GM18511 (cell line): ENCODE results near the gene DDIT3.

Source experiments
- ATAC-seq: cut with Tn5 transposase; IDR thresholded peaks from one replicate; pipeline ENCODE4 v1.9.1; 2021; ENCODE audit warnings: mild to moderate bottlenecking, moderate library complexity; ENCODE audit not compliant: unreplicated experiment

Gene DDIT3

GRCh38 chr12:57547288-57548012, 27.1 kb upstream of the DDIT3 start:
- ATAC-seq = no peak

GRCh38 chr12:57546438-57547287, 26.3 kb upstream of the DDIT3 start, which contains the start of gene DCTN2:
TSS of gene DCTN2 (minus strand) at chr12:57547192. CDS start at chr12:57547063, 129 bp downstream.
- ATAC-seq = peak; percentile 98

- no peak for ATAC-seq
These were observed 25.6 kb upstream of the DDIT3 start for GRCh38 chr12:57545809-57546437.

- no peak for ATAC-seq
These were observed 23.3 kb upstream of the DDIT3 start for GRCh38 chr12:57543581-57543980.

- no peak for ATAC-seq
These were observed 21.4 kb upstream of the DDIT3 start for GRCh38 chr12:57541717-57542116.

- no peak for ATAC-seq
These were observed 20.7 kb upstream of the DDIT3 start for GRCh38 chr12:57541001-57541400.

GRCh38 chr12:57539134-57539768, 18.9 kb upstream of the DDIT3 start:
- no peak for ATAC-seq

- no peak for ATAC-seq
These were observed 16.3 kb upstream of the DDIT3 start for GRCh38 chr12:57536597-57536942.

GRCh38 chr12:57535764-57536596, 15.7 kb upstream of the DDIT3 start:
- ATAC-seq = no peak

- no peak for ATAC-seq
These were observed 14.8 kb upstream of the DDIT3 start for GRCh38 chr12:57534991-57535543.

- no peak for ATAC-seq
These were observed 13.9 kb upstream of the DDIT3 start for GRCh38 chr12:57534250-57534649.

- no peak for ATAC-seq
These were observed 12.8 kb upstream of the DDIT3 start for GRCh38 chr12:57533108-57533507.

- ATAC-seq = no peak
These were observed 11.5 kb upstream of the DDIT3 start for GRCh38 chr12:57531836-57532235.

GRCh38 chr12:57530396-57531142, 10.3 kb upstream of the DDIT3 start:
- ATAC-seq = no peak

- ATAC-seq = no peak
These were observed 9.5 kb upstream of the DDIT3 start for GRCh38 chr12:57529831-57530230.

- ATAC-seq = no peak
These were observed 8.7 kb upstream of the DDIT3 start for GRCh38 chr12:57528831-57529555.

- ATAC-seq = no peak
These were observed 7.9 kb upstream of the DDIT3 start for GRCh38 chr12:57528176-57528575.

GRCh38 chr12:57527184-57527583, 6.9 kb upstream of the DDIT3 start:
- ATAC-seq = no peak
